Stomach (tissue), 4 donors: ENCODE data around the gene OXER1.

ENCODE experiments used
- EP300 ChIP-seq: sonication (generic); formaldehyde crosslinking; IDR thresholded peaks from one replicate; pipeline ENCODE4 v1.6.1; 2017; ENCODE audit warnings: antibody characterized with exemption
- POLR2A ChIP-seq, 4 donors: fragments of 450-650 bp; IDR thresholded peaks; one replicate each; pipeline ENCODE4 v1.6.1; 2016; ENCODE audit warnings: antibody characterized with exemption in 4 of 4, control low read depth in 2 of 4, mild to moderate bottlenecking in 1 of 4, moderate library complexity in 1 of 4
- POLR2AphosphoS5 ChIP-seq, 3 donors: sonication (generic); formaldehyde crosslinking; IDR thresholded peaks; one replicate each; pipeline ENCODE4 v1.6.1; 2016; ENCODE audit warnings: antibody characterized with exemption in 3 of 3
- TF ChIP-seq, protein P1 (sequence below), 7 experiments: fragments of 450-650 bp in 4 of 7; fragments of 200-600 bp in 3 of 7; sonication (generic) in 3 of 7; IDR thresholded peaks; one replicate each; pipeline ENCODE4 v1.5.1; 2016 to 2019; ENCODE audit warnings: antibody characterized with exemption in 7 of 7, control low read depth in 2 of 7, mild to moderate bottlenecking in 1 of 7

DNA sequence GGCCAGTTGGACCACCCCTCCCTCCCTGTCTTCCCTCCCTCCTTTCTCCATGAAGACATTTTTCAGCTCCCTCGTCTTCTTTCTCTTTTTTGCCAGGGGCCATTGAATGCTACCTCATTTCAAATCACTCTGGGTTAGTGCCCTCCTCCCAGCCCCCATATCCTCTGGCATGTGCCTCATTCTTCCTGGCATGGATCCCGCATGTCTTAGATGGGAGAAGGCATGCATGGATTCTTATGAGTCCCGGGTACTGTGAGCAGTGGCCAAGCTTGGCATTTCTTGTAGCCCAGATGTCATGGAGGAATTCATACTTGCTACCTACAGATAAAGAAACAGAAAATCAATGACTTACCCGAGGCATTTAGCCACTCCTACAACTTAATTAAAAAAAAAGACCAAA, 37.4 kb upstream of the OXER1 start:
- TF ChIP-seq POLR2AphosphoS5 (IDR thresholded peaks at IDR 0.05) (no peak), POLR2A (IDR thresholded peaks at IDR 0.05) (no peak), EP300 (no peak)
- TF ChIP-seq, protein P1, sequence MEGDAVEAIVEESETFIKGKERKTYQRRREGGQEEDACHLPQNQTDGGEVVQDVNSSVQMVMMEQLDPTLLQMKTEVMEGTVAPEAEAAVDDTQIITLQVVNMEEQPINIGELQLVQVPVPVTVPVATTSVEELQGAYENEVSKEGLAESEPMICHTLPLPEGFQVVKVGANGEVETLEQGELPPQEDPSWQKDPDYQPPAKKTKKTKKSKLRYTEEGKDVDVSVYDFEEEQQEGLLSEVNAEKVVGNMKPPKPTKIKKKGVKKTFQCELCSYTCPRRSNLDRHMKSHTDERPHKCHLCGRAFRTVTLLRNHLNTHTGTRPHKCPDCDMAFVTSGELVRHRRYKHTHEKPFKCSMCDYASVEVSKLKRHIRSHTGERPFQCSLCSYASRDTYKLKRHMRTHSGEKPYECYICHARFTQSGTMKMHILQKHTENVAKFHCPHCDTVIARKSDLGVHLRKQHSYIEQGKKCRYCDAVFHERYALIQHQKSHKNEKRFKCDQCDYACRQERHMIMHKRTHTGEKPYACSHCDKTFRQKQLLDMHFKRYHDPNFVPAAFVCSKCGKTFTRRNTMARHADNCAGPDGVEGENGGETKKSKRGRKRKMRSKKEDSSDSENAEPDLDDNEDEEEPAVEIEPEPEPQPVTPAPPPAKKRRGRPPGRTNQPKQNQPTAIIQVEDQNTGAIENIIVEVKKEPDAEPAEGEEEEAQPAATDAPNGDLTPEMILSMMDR (IDR thresholded peaks at IDR 0.05), result no peak
